Activated T-cell treated with anti-CD3 and anti-CD28 coated beads, Interleukin-2, amount 50 U/mL, for 4 hours (primary cell): Measurements from ENCODE around the gene PRR5. TPM values are rescaled to one million over a fixed set of nuclear protein-coding genes. Genes with fewer than 3 reads are reported as not detected.

Source experiments
- ATAC-seq, 2 donors: fragments of 200-7000 bp; cut with Tn5 transposase; one replicate each; pipeline ENCODE4 v1.10.0; 2021
- DNase-seq: peaks from one replicate; pipeline ENCODE4 v3.0.0-alpha.2; 2020
- H3K27me3 Mint-ChIP-seq: one replicate; pipeline ENCODE4 v1.8.0; 2021; ENCODE audit warnings: low read depth, mixed read lengths
- H3K36me3 Mint-ChIP-seq: one replicate; pipeline ENCODE4 v1.8.0; 2022; ENCODE audit warnings: mixed read lengths; ENCODE audit not compliant: insufficient read depth
- H3K4me1 Mint-ChIP-seq: one replicate; pipeline ENCODE4 v1.8.0; 2021; ENCODE audit warnings: low read depth, mixed read lengths
- H3K4me3 Mint-ChIP-seq: one replicate; pipeline ENCODE4 v1.8.0; 2021; ENCODE audit warnings: mild to moderate bottlenecking, moderate library complexity, mixed read lengths
- H3K9me3 Mint-ChIP-seq: one replicate; pipeline ENCODE4 v1.8.0; 2021; ENCODE audit warnings: mixed read lengths
- total RNA-seq, 3 donors: library from RNA; stranded (reverse); gene quantifications; one replicate each; pipeline ENCODE4 v1.2.1, GENCODE V29; 2021

PRR5 gene
- total RNA-seq, 3 donors from 2014 or later, result 30.4 to 41.1 (median 33.0) TPM

DNA sequence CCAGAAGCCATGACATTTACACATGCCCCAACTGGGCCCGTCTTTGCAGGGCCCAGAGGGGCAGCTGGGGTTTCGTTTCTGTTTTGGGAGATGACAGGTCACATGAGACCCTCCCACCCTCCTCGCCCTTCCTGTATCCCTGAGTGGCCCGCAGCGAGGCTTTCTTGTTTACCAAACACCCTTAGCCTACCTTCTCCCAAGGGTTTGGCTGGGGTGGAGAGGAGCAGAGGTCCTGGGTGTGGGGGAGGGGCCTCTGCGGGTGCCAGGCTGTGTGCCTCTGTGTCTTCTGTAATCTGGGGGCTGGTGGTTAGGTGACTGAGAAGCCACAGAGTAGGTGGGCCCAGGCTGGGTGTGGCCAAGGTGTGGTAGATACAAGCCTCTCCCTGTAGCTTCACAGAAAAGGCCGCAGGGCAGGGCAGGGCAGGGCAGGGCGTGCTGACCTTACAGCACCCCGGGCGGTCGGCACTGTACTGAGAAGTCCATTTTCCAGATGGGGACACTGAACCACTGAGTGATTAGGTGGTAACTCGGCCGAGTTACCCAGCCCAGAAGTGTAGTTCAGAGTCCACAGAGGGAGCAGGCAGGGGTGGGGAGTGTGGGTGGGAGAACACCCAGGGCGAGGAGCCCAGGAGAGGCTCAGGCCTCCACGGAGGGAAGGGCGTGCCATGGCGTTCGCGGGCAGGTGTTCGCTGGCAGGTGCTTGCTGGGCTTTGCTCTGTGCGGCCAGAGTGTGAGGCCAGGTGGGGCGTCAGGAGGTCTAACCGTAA is 8.7 kb downstream of the PRR5 start:
- Mint-ChIP-seq H3K9me3 (no peaks in the 10 kb centered on the region), H3K4me3 (peak overlapping the region; percentile 54), H3K27me3 (no peaks in the 10 kb centered on the region), H3K36me3 (no peaks in the 10 kb centered on the region), H3K4me1 (peaks cover 31% of the 10 kb centered on the region)
- ATAC-seq, result peak; percentile 80 to 85
- DNase-seq, result peak; percentile 29

GRCh38 chr22:44711241-44711560 is 9.2 kb downstream of the PRR5 start:
- DNase-seq, result no peak
- H3K9me3 Mint-ChIP-seq, result no peaks in the 10 kb centered on the region
- no peaks in the 10 kb centered on the region for H3K36me3 Mint-ChIP-seq
- H3K4me1 Mint-ChIP-seq, result peaks cover 29% of the 10 kb centered on the region
- no peaks in the 10 kb centered on the region for H3K27me3 Mint-ChIP-seq
- ATAC-seq, result no peak
- no peak overlapping the region for H3K4me3 Mint-ChIP-seq

DNA sequence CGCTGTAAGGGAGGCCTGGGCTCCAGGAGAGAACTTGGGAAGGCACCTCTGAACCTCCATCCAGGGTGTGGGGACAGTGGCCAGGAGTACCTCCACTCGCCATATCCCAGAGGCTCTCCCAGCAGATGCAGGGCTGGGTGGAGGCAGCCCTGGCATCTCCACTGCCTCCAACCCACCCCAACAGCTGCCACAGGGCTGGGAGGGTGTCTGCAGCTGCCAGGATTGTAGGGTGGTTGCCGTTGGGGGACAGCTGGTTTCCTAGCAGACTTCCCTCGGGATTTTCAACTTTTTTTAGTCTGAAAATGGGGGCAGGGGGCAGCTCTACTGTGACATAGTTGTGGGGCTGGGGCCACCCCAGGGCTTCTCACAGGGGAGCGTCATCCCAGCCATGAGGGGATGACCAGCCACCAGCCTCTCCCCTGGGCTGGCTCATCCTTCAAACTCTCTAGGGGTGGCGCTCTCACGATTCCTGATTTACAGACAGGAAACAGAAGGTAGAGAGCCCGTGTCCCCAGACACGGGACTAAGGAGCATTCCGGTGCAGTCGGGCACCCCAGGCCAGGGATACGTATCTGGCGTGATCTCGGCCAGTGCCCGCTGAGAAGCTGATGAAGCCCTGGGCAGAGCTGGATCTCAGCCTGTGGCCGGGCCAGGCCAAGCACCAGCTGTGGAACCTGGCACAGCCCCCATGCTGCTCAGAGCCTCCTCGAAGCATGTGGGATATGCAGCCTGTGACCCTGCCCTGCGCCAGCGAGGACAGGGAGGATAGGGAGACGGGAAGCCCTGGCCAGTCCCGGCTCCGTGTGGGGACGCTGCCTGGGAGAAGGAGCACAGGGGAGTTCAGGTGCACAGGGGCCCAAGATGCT is 9.9 kb downstream of the PRR5 start:
- Mint-ChIP-seq H3K9me3 (no peaks in the 10 kb centered on the region), H3K36me3 (no peaks in the 10 kb centered on the region), H3K27me3 (no peaks in the 10 kb centered on the region), H3K4me1 (peaks cover 29% of the 10 kb centered on the region), H3K4me3 (no peak overlapping the region)
- no peak for ATAC-seq
- DNase-seq, result no peak

GRCh38 chr22:44712962-44713361 is 11.0 kb downstream of the PRR5 start:
- no peaks in the 10 kb centered on the region for H3K36me3 Mint-ChIP-seq
- no peak for DNase-seq
- H3K27me3 Mint-ChIP-seq, result no peaks in the 10 kb centered on the region
- no peak for ATAC-seq
- H3K9me3 Mint-ChIP-seq, result no peaks in the 10 kb centered on the region
- H3K4me3 Mint-ChIP-seq, result no peak overlapping the region
- peaks cover 27% of the 10 kb centered on the region for H3K4me1 Mint-ChIP-seq

GRCh38 chr22:44714703-44715350 is 12.8 kb downstream of the PRR5 start:
- no peaks in the 10 kb centered on the region for H3K9me3 Mint-ChIP-seq
- ATAC-seq (no peak), DNase-seq (no peak)
- H3K36me3 Mint-ChIP-seq, result no peaks in the 10 kb centered on the region
- no peak overlapping the region for H3K4me3 Mint-ChIP-seq
- H3K4me1 Mint-ChIP-seq, result peaks cover 22% of the 10 kb centered on the region
- H3K27me3 Mint-ChIP-seq, result no peaks in the 10 kb centered on the region

DNA sequence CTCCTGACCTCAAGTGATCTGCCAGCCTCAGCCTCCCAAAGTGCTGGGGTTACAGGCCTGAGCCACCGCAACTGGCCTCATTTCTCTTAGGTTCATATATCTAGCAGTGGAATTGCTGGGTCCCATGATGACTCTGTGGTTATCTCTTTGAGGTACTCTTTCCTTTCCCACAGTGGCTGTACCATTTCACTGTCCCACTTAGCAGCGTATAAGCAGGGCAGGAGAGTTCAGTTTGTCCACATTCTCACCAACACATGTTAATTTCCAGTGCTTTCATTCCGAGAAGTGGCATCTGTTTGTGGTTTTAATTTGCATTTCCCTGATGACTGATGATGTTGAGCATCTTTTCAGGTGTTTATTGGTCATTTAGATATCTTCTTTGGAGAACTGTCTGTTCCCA is 16.4 kb downstream of the PRR5 start:
- no peak overlapping the region for H3K4me3 Mint-ChIP-seq
- H3K4me1 Mint-ChIP-seq, result peaks cover 5% of the 10 kb centered on the region
- DNase-seq (no peak), ATAC-seq (peak in 1 of 2 donors; percentile 65)
- no peaks in the 10 kb centered on the region for H3K27me3 Mint-ChIP-seq
- H3K9me3 Mint-ChIP-seq, result no peaks in the 10 kb centered on the region
- H3K36me3 Mint-ChIP-seq, result no peaks in the 10 kb centered on the region

DNA sequence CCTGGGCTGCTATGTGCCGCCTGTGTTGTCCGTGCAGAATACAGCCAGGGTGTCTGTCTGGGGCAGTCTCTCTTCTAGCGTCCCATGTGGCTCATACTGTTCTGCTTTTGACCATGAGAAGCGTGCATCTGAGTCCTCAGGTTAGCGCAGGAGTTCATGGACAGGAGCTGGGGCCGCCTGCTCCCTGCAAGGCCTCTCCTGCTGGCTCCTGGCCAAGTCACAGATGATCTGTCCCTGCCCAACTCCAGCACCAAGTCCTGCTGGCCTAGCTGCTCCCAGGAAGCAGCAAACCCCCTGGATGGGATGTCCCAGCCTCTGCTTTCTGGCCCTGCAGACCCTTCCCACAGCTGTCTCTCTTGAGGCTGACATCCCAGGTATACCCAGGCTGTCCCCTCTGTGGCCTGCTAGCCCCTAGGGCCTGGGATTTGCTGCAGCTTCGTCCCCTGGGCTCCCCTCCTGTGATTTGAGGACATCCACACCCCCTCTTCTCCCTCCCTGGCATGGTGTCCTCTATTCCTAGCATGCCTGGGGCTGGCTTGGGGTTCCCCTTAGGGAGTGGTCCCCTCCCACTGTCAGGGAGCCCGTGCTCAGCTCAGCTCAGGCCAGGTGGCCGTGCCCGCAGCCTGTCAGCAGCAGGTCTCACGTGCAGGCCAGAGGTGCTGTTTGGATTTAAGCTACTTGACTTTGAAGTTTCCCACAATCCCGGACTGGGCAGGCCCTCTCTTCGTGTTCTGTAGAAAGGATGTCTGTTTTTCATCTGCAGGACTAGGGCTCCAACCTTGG is 17.8 kb downstream of the PRR5 start:
- peaks cover 4% of the 10 kb centered on the region for H3K36me3 Mint-ChIP-seq
- H3K4me3 Mint-ChIP-seq, result no peak overlapping the region
- no peaks in the 10 kb centered on the region for H3K9me3 Mint-ChIP-seq
- no peak for ATAC-seq
- DNase-seq, result no peak
- H3K27me3 Mint-ChIP-seq, result no peaks in the 10 kb centered on the region
- H3K4me1 Mint-ChIP-seq, result peaks cover 5% of the 10 kb centered on the region

GRCh38 chr22:44721213-44721612 is 19.2 kb downstream of the PRR5 start:
- DNase-seq (no peak), ATAC-seq (peak; percentile 34 to 38)
- Mint-ChIP-seq H3K9me3 (no peaks in the 10 kb centered on the region), H3K36me3 (peaks cover 11% of the 10 kb centered on the region), H3K27me3 (no peaks in the 10 kb centered on the region), H3K4me3 (no peak overlapping the region), H3K4me1 (peaks cover 5% of the 10 kb centered on the region)

DNA sequence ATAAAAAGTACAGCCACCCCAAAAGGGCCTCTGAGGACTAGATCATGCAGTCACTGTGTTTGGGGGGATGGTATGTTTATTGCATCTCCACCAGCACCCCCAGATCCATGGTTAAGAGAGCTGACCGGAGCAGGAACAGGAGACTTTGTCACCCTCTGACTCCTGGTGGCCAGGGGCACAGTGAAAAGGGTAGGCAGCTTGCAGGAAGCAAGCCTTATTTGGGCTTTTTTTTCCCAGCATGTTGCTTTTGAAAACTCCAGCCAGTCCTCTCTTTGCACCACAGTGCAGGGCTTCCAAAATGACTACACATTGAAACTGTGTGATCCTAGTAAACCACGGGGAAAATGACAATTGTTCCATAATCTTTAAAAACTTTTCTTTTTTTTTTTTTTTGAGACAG is 20.6 kb downstream of the PRR5 start:
- Mint-ChIP-seq H3K27me3 (no peaks in the 10 kb centered on the region), H3K9me3 (no peaks in the 10 kb centered on the region), H3K4me1 (peaks cover 5% of the 10 kb centered on the region), H3K4me3 (no peak overlapping the region), H3K36me3 (peaks cover 14% of the 10 kb centered on the region)
- ATAC-seq (no peak), DNase-seq (no peak)

DNA sequence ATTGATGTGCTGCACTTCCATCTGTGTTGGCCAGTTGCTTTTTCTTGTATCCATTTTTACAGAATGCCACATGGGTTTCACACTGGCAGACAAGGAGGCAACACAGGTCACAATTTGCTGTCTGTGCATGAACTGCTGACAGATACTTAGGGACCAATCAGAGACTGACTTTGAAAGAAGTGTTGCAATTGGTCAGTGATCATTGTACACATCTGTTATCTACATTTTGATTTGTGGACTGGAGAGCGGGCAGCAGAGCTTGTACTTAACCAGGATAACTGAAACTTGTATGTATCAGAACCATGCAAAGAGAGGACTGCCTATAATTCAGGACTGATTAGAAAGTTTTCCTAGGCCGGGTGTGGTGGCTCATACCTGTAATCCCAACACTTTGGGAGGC is 21.8 kb downstream of the PRR5 start:
- Mint-ChIP-seq H3K27me3 (no peaks in the 10 kb centered on the region), H3K36me3 (peaks cover 15% of the 10 kb centered on the region), H3K4me3 (no peak overlapping the region), H3K4me1 (peaks cover 2% of the 10 kb centered on the region), H3K9me3 (no peaks in the 10 kb centered on the region)
- ATAC-seq (no peak), DNase-seq (no peak)

DNA sequence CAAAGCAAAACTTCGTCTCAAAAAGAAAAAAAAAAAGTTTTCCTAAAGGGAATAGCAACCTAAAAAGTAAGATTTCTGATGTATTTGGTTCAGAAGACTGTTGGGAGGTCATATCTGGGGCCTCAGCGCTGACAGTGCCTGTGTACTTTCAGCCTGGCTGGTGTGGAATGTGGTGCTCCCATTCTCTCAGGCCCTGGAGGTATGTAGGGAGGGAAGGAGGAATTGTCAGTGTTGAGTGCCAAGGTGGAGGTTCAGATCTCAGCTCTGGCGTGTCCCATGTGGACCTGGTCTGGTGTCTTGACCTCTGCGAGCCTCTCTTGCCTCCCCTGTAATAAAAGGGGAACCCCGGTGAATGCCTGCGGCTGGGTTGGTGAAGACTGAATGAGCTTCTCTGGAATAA is 22.4 kb downstream of the PRR5 start:
- ATAC-seq (no peak), DNase-seq (no peak)
- H3K36me3 Mint-ChIP-seq, result peaks cover 15% of the 10 kb centered on the region
- H3K4me3 Mint-ChIP-seq, result no peak overlapping the region
- no peaks in the 10 kb centered on the region for H3K27me3 Mint-ChIP-seq
- H3K9me3 Mint-ChIP-seq, result no peaks in the 10 kb centered on the region
- H3K4me1 Mint-ChIP-seq, result peaks cover 3% of the 10 kb centered on the region

- Mint-ChIP-seq H3K27me3 (no peaks in the 10 kb centered on the region), H3K36me3 (peaks cover 15% of the 10 kb centered on the region), H3K4me3 (no peak overlapping the region), H3K4me1 (peaks cover 3% of the 10 kb centered on the region), H3K9me3 (no peaks in the 10 kb centered on the region)
- ATAC-seq (no peak), DNase-seq (no peak)
Observed at GRCh38 chr22:44724859-44725258, 22.9 kb downstream of the PRR5 start.

GRCh38 chr22:44726439-44726838 is 24.4 kb downstream of the PRR5 start:
- no peaks in the 10 kb centered on the region for H3K9me3 Mint-ChIP-seq
- peaks cover 3% of the 10 kb centered on the region for H3K4me1 Mint-ChIP-seq
- H3K36me3 Mint-ChIP-seq, result peaks cover 18% of the 10 kb centered on the region
- H3K27me3 Mint-ChIP-seq, result no peaks in the 10 kb centered on the region
- DNase-seq (no peak), ATAC-seq (no peak)
- no peak overlapping the region for H3K4me3 Mint-ChIP-seq

GRCh38 chr22:44727148-44727547 is 25.1 kb downstream of the PRR5 start:
- Mint-ChIP-seq H3K36me3 (peaks cover 18% of the 10 kb centered on the region), H3K4me3 (no peak overlapping the region), H3K4me1 (peaks cover 3% of the 10 kb centered on the region), H3K27me3 (no peaks in the 10 kb centered on the region), H3K9me3 (no peaks in the 10 kb centered on the region)
- no peak for DNase-seq
- ATAC-seq, result no peak
